ENCODE results near the gene CHST8.

GRCh38 chr19:33724721-33725060, 102.9 kb downstream of the CHST8 start:
- TF ChIP-seq EZH2 (IDR thresholded peaks at IDR 0.05) (no peak), POLR2AphosphoS5 (IDR thresholded peaks at IDR 0.05; ENCODE audit: borderline replicate concordance, low read depth, low read length) (no peak)
